ENCODE results near the gene LY6G6F. TPM values are rescaled to one million over a fixed set of nuclear protein-coding genes. Genes with fewer than 3 reads are reported as not detected.
A peak's percentile ranks its signal among the peaks of the same experiment; 100 is the strongest.

LY6G6F gene
- total RNA-seq, 1 donor from 2014 or later, result not detected

GRCh38 chr6:31687860-31688693, 18.6 kb upstream of the LY6G6F start:
- no peak for DNase-seq
- no peak overlapping the region for H3K27ac Mint-ChIP-seq
- peaks cover 42% of the 10 kb centered on the region for H3K36me3 Mint-ChIP-seq (ENCODE audit: low read depth)
- peaks cover 4% of the 10 kb centered on the region for H3K4me1 Mint-ChIP-seq
- no peaks in the 10 kb centered on the region for H3K27me3 Mint-ChIP-seq
- H3K9me3 Mint-ChIP-seq, result no peaks in the 10 kb centered on the region
- H3K4me3 Mint-ChIP-seq, result no peak overlapping the region
- intact Hi-C loops (cut with micrococcal nuclease), result no loop called here

- intact Hi-C loops (cut with micrococcal nuclease), result no loop called here
- peaks cover 47% of the 10 kb centered on the region for H3K36me3 Mint-ChIP-seq (ENCODE audit: low read depth)
- peak; percentile 69 for DNase-seq
- no peaks in the 10 kb centered on the region for H3K27me3 Mint-ChIP-seq
- H3K4me3 Mint-ChIP-seq, result no peak overlapping the region
- peak overlapping the region; percentile 48 for H3K27ac Mint-ChIP-seq
- H3K4me1 Mint-ChIP-seq, result peaks cover 4% of the 10 kb centered on the region
- H3K9me3 Mint-ChIP-seq, result no peaks in the 10 kb centered on the region
These were observed 17.2 kb upstream of the LY6G6F start for GRCh38 chr6:31689249-31690110.

GRCh38 chr6:31690231-31691077, 16.2 kb upstream of the LY6G6F start:
- intact Hi-C loops (cut with micrococcal nuclease), result no loop called here
- Mint-ChIP-seq H3K36me3 (ENCODE audit: low read depth) (peaks cover 46% of the 10 kb centered on the region), H3K4me3 (no peak overlapping the region), H3K4me1 (peaks cover 4% of the 10 kb centered on the region), H3K9me3 (no peaks in the 10 kb centered on the region), H3K27me3 (no peaks in the 10 kb centered on the region), H3K27ac (peak overlapping the region; percentile 3)
- no peak for DNase-seq

GRCh38 chr6:31691078-31691463, 15.6 kb upstream of the LY6G6F start:
- no peaks in the 10 kb centered on the region for H3K9me3 Mint-ChIP-seq

GRCh38 chr6:31691564-31692108, 15.0 kb upstream of the LY6G6F start:
- H3K4me3 Mint-ChIP-seq, result no peak overlapping the region
- H3K4me1 Mint-ChIP-seq, result peaks cover 4% of the 10 kb centered on the region
- H3K36me3 Mint-ChIP-seq (ENCODE audit: low read depth), result peaks cover 45% of the 10 kb centered on the region
- no peaks in the 10 kb centered on the region for H3K27me3 Mint-ChIP-seq
- no peak overlapping the region for H3K27ac Mint-ChIP-seq
- intact Hi-C loops (cut with micrococcal nuclease), result no loop called here
- DNase-seq, result no peak
- no peaks in the 10 kb centered on the region for H3K9me3 Mint-ChIP-seq

More at GRCh38 chr6:31691078-31691463, 15.6 kb upstream of the LY6G6F start:
- no peak overlapping the region for H3K4me3 Mint-ChIP-seq
- no peaks in the 10 kb centered on the region for H3K27me3 Mint-ChIP-seq
- peaks cover 4% of the 10 kb centered on the region for H3K4me1 Mint-ChIP-seq
- no peak for DNase-seq
- intact Hi-C loops (cut with micrococcal nuclease), result no loop called here
- H3K27ac Mint-ChIP-seq, result peak overlapping the region; percentile 51
- peaks cover 45% of the 10 kb centered on the region for H3K36me3 Mint-ChIP-seq (ENCODE audit: low read depth)

- no peak for DNase-seq
- Mint-ChIP-seq H3K9me3 (no peaks in the 10 kb centered on the region), H3K27me3 (no peaks in the 10 kb centered on the region), H3K27ac (no peak overlapping the region), H3K4me1 (peaks cover 6% of the 10 kb centered on the region), H3K36me3 (ENCODE audit: low read depth) (peaks cover 47% of the 10 kb centered on the region), H3K4me3 (no peak overlapping the region)
- intact Hi-C loops (cut with micrococcal nuclease), result no loop called here
These were observed 14.3 kb upstream of the LY6G6F start for GRCh38 chr6:31692353-31692752.

- Mint-ChIP-seq H3K9me3 (no peaks in the 10 kb centered on the region), H3K4me3 (no peak overlapping the region), H3K36me3 (ENCODE audit: low read depth) (peaks cover 47% of the 10 kb centered on the region), H3K4me1 (peaks cover 11% of the 10 kb centered on the region), H3K27ac (no peak overlapping the region), H3K27me3 (no peaks in the 10 kb centered on the region)
- no peak for DNase-seq
- intact Hi-C loops (cut with micrococcal nuclease), result no loop called here
These were observed 13.8 kb upstream of the LY6G6F start for GRCh38 chr6:31692886-31693285.

GRCh38 chr6:31693535-31693934, 13.1 kb upstream of the LY6G6F start:
- H3K4me1 Mint-ChIP-seq, result peaks cover 12% of the 10 kb centered on the region
- no peak for DNase-seq
- no peaks in the 10 kb centered on the region for H3K9me3 Mint-ChIP-seq
- H3K27me3 Mint-ChIP-seq, result no peaks in the 10 kb centered on the region
- no peak overlapping the region for H3K27ac Mint-ChIP-seq
- intact Hi-C loops (cut with micrococcal nuclease), result no loop called here
- peaks cover 43% of the 10 kb centered on the region for H3K36me3 Mint-ChIP-seq (ENCODE audit: low read depth)
- H3K4me3 Mint-ChIP-seq, result no peak overlapping the region

- no peak overlapping the region for H3K4me3 Mint-ChIP-seq
- H3K4me1 Mint-ChIP-seq, result peaks cover 24% of the 10 kb centered on the region
- peak overlapping the region; percentile 66 for H3K27ac Mint-ChIP-seq
These were observed 9.1 kb upstream of the LY6G6F start for GRCh38 chr6:31697555-31697954.

GRCh38 chr6:31700740-31701401, 5.8 kb upstream of the LY6G6F start:
- intact Hi-C loops (cut with micrococcal nuclease), result no loop called here
- Mint-ChIP-seq H3K36me3 (ENCODE audit: low read depth) (peaks cover 23% of the 10 kb centered on the region), H3K4me1 (peaks cover 30% of the 10 kb centered on the region), H3K27ac (peak overlapping the region; percentile 10), H3K4me3 (peak overlapping the region; percentile 98), H3K9me3 (no peaks in the 10 kb centered on the region), H3K27me3 (no peaks in the 10 kb centered on the region)
- DNase-seq, result no peak

More at GRCh38 chr6:31697555-31697954, 9.1 kb upstream of the LY6G6F start:
- Mint-ChIP-seq H3K27me3 (no peaks in the 10 kb centered on the region), H3K9me3 (no peaks in the 10 kb centered on the region), H3K36me3 (ENCODE audit: low read depth) (peaks cover 32% of the 10 kb centered on the region)
- intact Hi-C loops (cut with micrococcal nuclease), result no loop called here
- no peak for DNase-seq

- H3K27me3 Mint-ChIP-seq, result no peaks in the 10 kb centered on the region
- no peaks in the 10 kb centered on the region for H3K9me3 Mint-ChIP-seq
- peak overlapping the region; percentile 98 for H3K4me3 Mint-ChIP-seq
- H3K27ac Mint-ChIP-seq, result peak overlapping the region; percentile 99
- peaks cover 17% of the 10 kb centered on the region for H3K36me3 Mint-ChIP-seq (ENCODE audit: low read depth)
- no peak for DNase-seq
- intact Hi-C loops (cut with micrococcal nuclease), result loop anchor here (2.0 kb wide), 2 partner anchors 21 to 25 kb away; partner anchors contain the start of gene LY6G5C
- peaks cover 30% of the 10 kb centered on the region for H3K4me1 Mint-ChIP-seq
These were observed 4.8 kb upstream of the LY6G6F start for GRCh38 chr6:31701666-31702404.

- H3K27me3 Mint-ChIP-seq, result no peaks in the 10 kb centered on the region
- H3K4me1 Mint-ChIP-seq, result peaks cover 28% of the 10 kb centered on the region
- H3K4me3 Mint-ChIP-seq, result peak overlapping the region; percentile 98
- intact Hi-C loops (cut with micrococcal nuclease), result loop anchor here (2.0 kb wide), 2 partner anchors 22 to 24 kb away; partner anchors contain the start of gene LY6G5C
- H3K36me3 Mint-ChIP-seq (ENCODE audit: low read depth), result peaks cover 14% of the 10 kb centered on the region
- DNase-seq, result no peak
- no peaks in the 10 kb centered on the region for H3K9me3 Mint-ChIP-seq
- H3K27ac Mint-ChIP-seq, result peak overlapping the region; percentile 99
These were observed 4.3 kb upstream of the LY6G6F start for GRCh38 chr6:31702405-31702818.
